ENCODE data around the gene TMCO6.
A peak's percentile ranks its signal among the peaks of the same experiment; 100 is the strongest.

The TMCO6 gene

DNA sequence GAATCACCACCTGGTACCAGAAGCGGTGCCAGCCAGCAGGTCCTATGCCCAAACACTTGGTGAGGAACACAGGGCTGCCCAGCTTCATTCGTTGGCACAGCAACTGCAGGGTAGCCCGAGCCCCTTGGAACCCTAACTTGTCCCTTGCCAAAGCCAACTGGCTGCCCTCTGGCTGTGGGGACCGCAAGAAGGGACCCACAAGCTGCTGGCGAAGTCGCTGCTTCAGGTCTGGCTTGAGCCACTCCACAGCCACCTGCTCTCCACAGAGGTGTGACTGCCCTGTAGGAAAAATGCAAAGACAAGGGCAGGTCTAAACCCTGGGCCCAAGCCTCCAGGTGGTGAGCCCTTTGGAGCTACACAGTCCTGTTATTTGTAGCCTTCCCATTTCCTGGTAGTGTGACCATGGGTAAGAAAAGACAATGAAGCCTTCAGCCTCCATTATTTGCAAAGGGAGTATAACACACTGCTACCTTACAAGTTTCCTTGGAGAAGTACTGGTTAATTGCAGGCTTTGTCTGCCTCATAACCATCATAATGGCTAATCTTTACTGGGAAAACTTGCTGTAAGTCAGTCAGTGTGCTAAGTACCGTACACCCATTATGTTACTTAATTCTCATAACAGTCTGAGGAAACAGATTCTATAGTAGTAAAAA, 32.3 kb downstream of the TMCO6 start:
- TF ChIP-seq RARB (CRISPR knock-in tag; IDR thresholded peaks at IDR 0.05) = no peak
- no peak for TF ChIP-seq TOX (CRISPR knock-in tag; IDR thresholded peaks at IDR 0.05; ENCODE audit: borderline replicate concordance)
- TF ChIP-seq SNAI2 (CRISPR knock-in tag; IDR thresholded peaks at IDR 0.05) = no peak
- no peak for TF ChIP-seq TCF4 (CRISPR knock-in tag; IDR thresholded peaks at IDR 0.05; ENCODE audit: borderline replicate concordance)
- TF ChIP-seq ARNTL (CRISPR knock-in tag; IDR thresholded peaks at IDR 0.05; ENCODE audit: borderline replicate concordance, low read depth) = no peak
- TF ChIP-seq ISL1 (CRISPR knock-in tag; IDR thresholded peaks at IDR 0.05) = no peak
- no peak for TF ChIP-seq PPARA (CRISPR knock-in tag; IDR thresholded peaks at IDR 0.05; ENCODE audit: borderline replicate concordance)
- TF ChIP-seq, protein P1, sequence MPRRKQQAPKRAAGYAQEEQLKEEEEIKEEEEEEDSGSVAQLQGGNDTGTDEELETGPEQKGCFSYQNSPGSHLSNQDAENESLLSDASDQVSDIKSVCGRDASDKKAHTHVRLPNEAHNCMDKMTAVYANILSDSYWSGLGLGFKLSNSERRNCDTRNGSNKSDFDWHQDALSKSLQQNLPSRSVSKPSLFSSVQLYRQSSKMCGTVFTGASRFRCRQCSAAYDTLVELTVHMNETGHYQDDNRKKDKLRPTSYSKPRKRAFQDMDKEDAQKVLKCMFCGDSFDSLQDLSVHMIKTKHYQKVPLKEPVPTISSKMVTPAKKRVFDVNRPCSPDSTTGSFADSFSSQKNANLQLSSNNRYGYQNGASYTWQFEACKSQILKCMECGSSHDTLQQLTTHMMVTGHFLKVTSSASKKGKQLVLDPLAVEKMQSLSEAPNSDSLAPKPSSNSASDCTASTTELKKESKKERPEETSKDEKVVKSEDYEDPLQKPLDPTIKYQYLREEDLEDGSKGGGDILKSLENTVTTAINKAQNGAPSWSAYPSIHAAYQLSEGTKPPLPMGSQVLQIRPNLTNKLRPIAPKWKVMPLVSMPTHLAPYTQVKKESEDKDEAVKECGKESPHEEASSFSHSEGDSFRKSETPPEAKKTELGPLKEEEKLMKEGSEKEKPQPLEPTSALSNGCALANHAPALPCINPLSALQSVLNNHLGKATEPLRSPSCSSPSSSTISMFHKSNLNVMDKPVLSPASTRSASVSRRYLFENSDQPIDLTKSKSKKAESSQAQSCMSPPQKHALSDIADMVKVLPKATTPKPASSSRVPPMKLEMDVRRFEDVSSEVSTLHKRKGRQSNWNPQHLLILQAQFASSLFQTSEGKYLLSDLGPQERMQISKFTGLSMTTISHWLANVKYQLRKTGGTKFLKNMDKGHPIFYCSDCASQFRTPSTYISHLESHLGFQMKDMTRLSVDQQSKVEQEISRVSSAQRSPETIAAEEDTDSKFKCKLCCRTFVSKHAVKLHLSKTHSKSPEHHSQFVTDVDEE (CRISPR knock-in tag; IDR thresholded peaks at IDR 0.05) = no peak
- TF ChIP-seq BACH2 (CRISPR knock-in tag; IDR thresholded peaks at IDR 0.05; ENCODE audit: borderline replicate concordance) = no peak
- TF ChIP-seq ZFP30 (CRISPR knock-in tag; IDR thresholded peaks at IDR 0.05) = no peak
- no peak for TF ChIP-seq ZNF565 (CRISPR knock-in tag; conservative IDR thresholded peaks at IDR 0.05; ENCODE audit: low read depth)
- TF ChIP-seq, protein P2, sequence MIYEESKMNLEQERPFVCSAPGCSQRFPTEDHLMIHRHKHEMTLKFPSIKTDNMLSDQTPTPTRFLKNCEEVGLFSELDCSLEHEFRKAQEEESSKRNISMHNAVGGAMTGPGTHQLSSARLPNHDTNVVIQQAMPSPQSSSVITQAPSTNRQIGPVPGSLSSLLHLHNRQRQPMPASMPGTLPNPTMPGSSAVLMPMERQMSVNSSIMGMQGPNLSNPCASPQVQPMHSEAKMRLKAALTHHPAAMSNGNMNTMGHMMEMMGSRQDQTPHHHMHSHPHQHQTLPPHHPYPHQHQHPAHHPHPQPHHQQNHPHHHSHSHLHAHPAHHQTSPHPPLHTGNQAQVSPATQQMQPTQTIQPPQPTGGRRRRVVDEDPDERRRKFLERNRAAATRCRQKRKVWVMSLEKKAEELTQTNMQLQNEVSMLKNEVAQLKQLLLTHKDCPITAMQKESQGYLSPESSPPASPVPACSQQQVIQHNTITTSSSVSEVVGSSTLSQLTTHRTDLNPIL (CRISPR knock-in tag; IDR thresholded peaks at IDR 0.05; ENCODE audit: low read depth) = no peak

GRCh38 chr5:140672455-140673186, 33.4 kb downstream of the TMCO6 start:
- TF ChIP-seq PPARA (CRISPR knock-in tag; IDR thresholded peaks at IDR 0.05; ENCODE audit: borderline replicate concordance) (no peak), ZNF565 (CRISPR knock-in tag; conservative IDR thresholded peaks at IDR 0.05; ENCODE audit: low read depth) (no peak), ZC3H10 (CRISPR knock-in tag; IDR thresholded peaks at IDR 0.05) (no peak), CSDC2 (CRISPR knock-in tag; IDR thresholded peaks at IDR 0.05) (no peak), ZFP3 (CRISPR knock-in tag; IDR thresholded peaks at IDR 0.05) (no peak), TOX (CRISPR knock-in tag; IDR thresholded peaks at IDR 0.05; ENCODE audit: borderline replicate concordance) (no peak), GLIS3 (CRISPR knock-in tag; IDR thresholded peaks at IDR 0.05) (no peak), OSR1 (CRISPR knock-in tag; IDR thresholded peaks at IDR 0.05) (no peak), ZNF70 (CRISPR knock-in tag; IDR thresholded peaks at IDR 0.05) (no peak), ARNTL (CRISPR knock-in tag; IDR thresholded peaks at IDR 0.05; ENCODE audit: borderline replicate concordance, low read depth) (no peak), RARB (CRISPR knock-in tag; IDR thresholded peaks at IDR 0.05) (no peak), ZFP30 (CRISPR knock-in tag; IDR thresholded peaks at IDR 0.05) (no peak), ISL1 (CRISPR knock-in tag; IDR thresholded peaks at IDR 0.05) (no peak)
- TF ChIP-seq, protein P2 (CRISPR knock-in tag; IDR thresholded peaks at IDR 0.05; ENCODE audit: low read depth) = no peak
- ATAC-seq = peak; percentile 6

More for the DNA sequence above, 32.3 kb downstream of the TMCO6 start:
- no peak for ATAC-seq

- ATAC-seq = peak; percentile 24
- TF ChIP-seq, protein P1 (CRISPR knock-in tag; IDR thresholded peaks at IDR 0.05) = no peak
- TF ChIP-seq ZFP3 (CRISPR knock-in tag; IDR thresholded peaks at IDR 0.05) (no peak), ZNF8 (CRISPR knock-in tag; IDR thresholded peaks at IDR 0.05) (no peak), ZNF70 (CRISPR knock-in tag; IDR thresholded peaks at IDR 0.05) (no peak), GLIS3 (CRISPR knock-in tag; IDR thresholded peaks at IDR 0.05) (no peak; the same call in 1 of the 2 replicates), SNAI2 (CRISPR knock-in tag; IDR thresholded peaks at IDR 0.05) (no peak), OSR1 (CRISPR knock-in tag; IDR thresholded peaks at IDR 0.05) (no peak), PPARA (CRISPR knock-in tag; IDR thresholded peaks at IDR 0.05; ENCODE audit: borderline replicate concordance) (no peak), POU6F1 (CRISPR knock-in tag; IDR thresholded peaks at IDR 0.05; ENCODE audit: borderline replicate concordance, low read depth) (no peak), ZNF565 (CRISPR knock-in tag; conservative IDR thresholded peaks at IDR 0.05; ENCODE audit: low read depth) (no peak), ZFP30 (CRISPR knock-in tag; IDR thresholded peaks at IDR 0.05) (no peak), TCF4 (CRISPR knock-in tag; IDR thresholded peaks at IDR 0.05; ENCODE audit: borderline replicate concordance) (no peak), ZC3H10 (CRISPR knock-in tag; IDR thresholded peaks at IDR 0.05) (no peak)
- TF ChIP-seq, protein P3, sequence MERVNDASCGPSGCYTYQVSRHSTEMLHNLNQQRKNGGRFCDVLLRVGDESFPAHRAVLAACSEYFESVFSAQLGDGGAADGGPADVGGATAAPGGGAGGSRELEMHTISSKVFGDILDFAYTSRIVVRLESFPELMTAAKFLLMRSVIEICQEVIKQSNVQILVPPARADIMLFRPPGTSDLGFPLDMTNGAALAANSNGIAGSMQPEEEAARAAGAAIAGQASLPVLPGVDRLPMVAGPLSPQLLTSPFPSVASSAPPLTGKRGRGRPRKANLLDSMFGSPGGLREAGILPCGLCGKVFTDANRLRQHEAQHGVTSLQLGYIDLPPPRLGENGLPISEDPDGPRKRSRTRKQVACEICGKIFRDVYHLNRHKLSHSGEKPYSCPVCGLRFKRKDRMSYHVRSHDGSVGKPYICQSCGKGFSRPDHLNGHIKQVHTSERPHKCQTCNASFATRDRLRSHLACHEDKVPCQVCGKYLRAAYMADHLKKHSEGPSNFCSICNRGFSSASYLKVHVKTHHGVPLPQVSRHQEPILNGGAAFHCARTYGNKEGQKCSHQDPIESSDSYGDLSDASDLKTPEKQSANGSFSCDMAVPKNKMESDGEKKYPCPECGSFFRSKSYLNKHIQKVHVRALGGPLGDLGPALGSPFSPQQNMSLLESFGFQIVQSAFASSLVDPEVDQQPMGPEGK (CRISPR knock-in tag; IDR thresholded peaks at IDR 0.05; ENCODE audit: borderline replicate concordance) = no peak
These were observed 34.1 kb downstream of the TMCO6 start, which contains the start of gene DND1 for GRCh38 chr5:140673187-140673976. TSS of gene DND1 (minus strand) at chr5:140673576. CDS start at chr5:140673542, 34 bp downstream.
